Panc1 (cell line): ENCODE results near the gene IGF2BP1. TPM values are rescaled to one million over a fixed set of nuclear protein-coding genes. Genes with fewer than 3 reads are reported as not detected.
A peak's percentile ranks its signal among the peaks of the same experiment; 100 is the strongest.

Experiments
- ATAC-seq: fragments of 200-7000 bp; cut with Tn5 transposase; 2 replicates; pipeline ENCODE4 v1.9.1; 2020; ENCODE audit warnings: mild to moderate bottlenecking, moderate library complexity
- BruUV-seq: library from RNA; stranded (reverse); fragments of 400-500 nt; replicated peaks from 2 replicates; lab custom pipeline; 2021; lab: Mats Ljungman, UMichigan
- CTCF ChIA-PET: fragments of 300-600 bp; sonication (Branson Sonifier 250); formaldehyde crosslinking; loops from one replicate; lab custom pipeline; 2022; ENCODE audit warnings: antibody characterized with exemption; lab: Charles Lee
- POLR2A ChIA-PET: fragments of 300-600 bp; sonication (Branson Sonifier 250); formaldehyde crosslinking; loops from one replicate; lab custom pipeline; 2022; ENCODE audit warnings: antibody characterized with exemption; lab: Charles Lee
- DNase-seq: peaks from one replicate; pipeline ENCODE4 v3.0.0-alpha.2; 2010; ENCODE audit warnings: low read depth, low spot score
- H3K27ac ChIP-seq: 2 replicates; pipeline ENCODE4 v1.5.1; 2011; ENCODE audit warnings: mild to moderate bottlenecking, low read length, inconsistent platforms
- H3K27me3 ChIP-seq: fragments of 200-500 bp; sonication (Bioruptor generic); 2 replicates; pipeline ENCODE4 v1.6.0; 2014; ENCODE audit warnings: low read length, inconsistent platforms; ENCODE audit not compliant: control insufficient read depth, insufficient read depth
- H3K36me3 ChIP-seq: fragments of 200-500 bp; sonication (Bioruptor generic); 2 replicates; pipeline ENCODE4 v1.5.1; 2014; ENCODE audit warnings: inconsistent platforms, mild to moderate bottlenecking, low read length, moderate library complexity; ENCODE audit not compliant: control insufficient read depth, insufficient read depth
- H3K4me1 ChIP-seq: 2 replicates; pipeline ENCODE4 v1.5.1; 2011; ENCODE audit warnings: inconsistent platforms, mild to moderate bottlenecking, low read length, moderate library complexity; ENCODE audit not compliant: control insufficient read depth, insufficient read depth
- H3K4me3 ChIP-seq, 2 experiments: 2 replicates each; pipeline ENCODE4 v1.5.1; 2011 to 2012; ENCODE audit warnings: low read depth in 2 of 2, low read length in 2 of 2, mild to moderate bottlenecking in 2 of 2, inconsistent platforms in 1 of 2, moderate library complexity in 1 of 2
- H3K9me3 ChIP-seq: fragments of 200-500 bp; sonication (Bioruptor generic); 2 replicates; pipeline ENCODE4 v1.5.1; 2014; ENCODE audit warnings: low read depth, mild to moderate bottlenecking, inconsistent platforms, low read length, moderate library complexity; ENCODE audit not compliant: control insufficient read depth, insufficient read depth
- CTCF ChIP-seq: fragments of 450-650 bp; IDR thresholded peaks from 2 replicates; pipeline ENCODE4 v1.5.1; 2017; ENCODE audit warnings: mild to moderate bottlenecking
- POLR2AphosphoS5 ChIP-seq: IDR thresholded peaks from 2 replicates; pipeline ENCODE4 v1.6.1; 2012; ENCODE audit warnings: mild to moderate bottlenecking, low read depth, low read length, moderate library complexity
- REST ChIP-seq, 2 experiments: IDR thresholded peaks; 2 replicates each; pipeline ENCODE4 v1.6.1; 2011 to 2012; ENCODE audit warnings: low read depth in 2 of 2, control low read depth in 1 of 2, low read length in 1 of 2, mild to moderate bottlenecking in 1 of 2, moderate library complexity in 1 of 2; ENCODE audit not compliant: insufficient read depth in 1 of 2
- SIN3A ChIP-seq: IDR thresholded peaks from 2 replicates; pipeline ENCODE4 v1.6.1; 2012; ENCODE audit warnings: low read depth, mild to moderate bottlenecking, low read length, moderate library complexity, borderline replicate concordance; ENCODE audit not compliant: insufficient read depth
- TCF7L2 ChIP-seq: IDR thresholded peaks from 2 replicates; pipeline ENCODE4 v1.6.1; 2011; ENCODE audit warnings: mild to moderate bottlenecking, low read depth, low read length, inconsistent platforms
- in situ Hi-C: cut with HindIII; loops from 2 replicates; pipeline ENCODE4 v1.10.0; 2016; ENCODE audit warnings: low sequenced_read_pairs, low pct_unique_long_range_greater_than_20kb
- intact Hi-C: fragments of 100-400 bp; cut with micrococcal nuclease; formaldehyde crosslinking; loops from one replicate; pipeline ENCODE4 v1.10.0; 2022; ENCODE audit not compliant: unreplicated experiment
- total RNA-seq: library from RNA; stranded (reverse); gene quantifications from one replicate; pipeline ENCODE4 v1.2.1, GENCODE V29; 2021; ENCODE audit not compliant: unreplicated experiment

IGF2BP1 gene
- total RNA-seq, 1 experiment from 2014 or later = 109 TPM

- BruUV-seq = no TSS peak
- POLR2A ChIA-PET = interaction anchor here (0.6 to 1.1 kb wide), 4 partner anchors 37 to 1327 kb away, joined by 3 to 12 read pairs (median 9); no protein-coding TSS in a partner anchor
- intact Hi-C loops = loop anchor here (5.0 kb wide), 1 partner anchor 46 kb away; no protein-coding TSS in a partner anchor
- in situ Hi-C loops = no loop called here
- no peaks in the 10 kb centered on the region; the same call in 1 of the 2 replicates for H3K27me3 ChIP-seq
- no peak; the same call in 1 of the 2 replicates for ATAC-seq
- H3K9me3 ChIP-seq = no peaks in the 10 kb centered on the region
- H3K36me3 ChIP-seq = peaks cover 2% of the 10 kb centered on the region; the same call in 1 of the 2 replicates
- peak overlapping the region; percentile 70 to 80 for H3K4me3 ChIP-seq
- peak overlapping the region; percentile 97 for H3K27ac ChIP-seq
- peaks cover 60% of the 10 kb centered on the region for H3K4me1 ChIP-seq
- CTCF ChIA-PET = interaction anchor here (0.6 to 0.7 kb wide), 4 partner anchors 27 to 67 kb away, joined by 4 to 10 read pairs (median 6); no protein-coding TSS in a partner anchor
- TF ChIP-seq TCF7L2 (no peak), POLR2AphosphoS5 (no peak; the same call in none of the 2 replicates), SIN3A (no peak), CTCF (no peak), REST (IDR thresholded peaks at IDR 0.05; ENCODE audit: insufficient read depth in 1 of 2, low read depth in 2 of 2, low read length in 1 of 2) (no peak)
- no peak for DNase-seq
These were observed 822 bp downstream of the IGF2BP1 start for GRCh38 chr17:48997827-48998586.

- Histone ChIP-seq H3K36me3 (peaks cover 2% of the 10 kb centered on the region; the same call in 1 of the 2 replicates), H3K9me3 (no peaks in the 10 kb centered on the region), H3K4me1 (peaks cover 63% of the 10 kb centered on the region), H3K4me3 (peak overlapping the region; percentile 70 to 80), H3K27ac (peak overlapping the region; percentile 97), H3K27me3 (no peaks in the 10 kb centered on the region; the same call in 1 of the 2 replicates)
- BruUV-seq = no TSS peak
- intact Hi-C loops = loop anchor here (5.0 kb wide), 1 partner anchor 47 kb away; no protein-coding TSS in a partner anchor
- in situ Hi-C loops = no loop called here
- TF ChIP-seq TCF7L2 (no peak), SIN3A (no peak), POLR2AphosphoS5 (0 out of 2 replicates have a peak, but pooled peaks have one; percentile 34), CTCF (peak; percentile 43), REST (IDR thresholded peaks at IDR 0.05; ENCODE audit: insufficient read depth in 1 of 2, low read depth in 2 of 2, low read length in 1 of 2) (no peak)
- ChIA-PET CTCF (interaction anchor here (0.5 to 0.7 kb wide), 7 partner anchors 28 to 416 kb away, joined by 3 to 10 read pairs (median 4); no protein-coding TSS in a partner anchor), POLR2A (interaction anchor here (0.6 to 1.1 kb wide), 8 partner anchors 16 to 1326 kb away, joined by 3 to 25 read pairs (median 9); partner anchors contain the start of gene SNF8)
- ATAC-seq = no peak
- no peak for DNase-seq
These were observed 1.6 kb downstream of the IGF2BP1 start for GRCh38 chr17:48998587-48999440.
